Globus pallidus (tissue), 1 donor: ENCODE data around the gene GOLGA6L25.
"Not testable (repeated sequence)": the region's sequence is repeated elsewhere in the genome, so short reads cannot be mapped to it uniquely, and the experiment has no call there.

ENCODE experiments used
- DNase-seq: peaks from one replicate; pipeline ENCODE4 v3.0.0-alpha.2; 2015; ENCODE audit warnings: low spot score

The GOLGA6L25 gene, protein sequence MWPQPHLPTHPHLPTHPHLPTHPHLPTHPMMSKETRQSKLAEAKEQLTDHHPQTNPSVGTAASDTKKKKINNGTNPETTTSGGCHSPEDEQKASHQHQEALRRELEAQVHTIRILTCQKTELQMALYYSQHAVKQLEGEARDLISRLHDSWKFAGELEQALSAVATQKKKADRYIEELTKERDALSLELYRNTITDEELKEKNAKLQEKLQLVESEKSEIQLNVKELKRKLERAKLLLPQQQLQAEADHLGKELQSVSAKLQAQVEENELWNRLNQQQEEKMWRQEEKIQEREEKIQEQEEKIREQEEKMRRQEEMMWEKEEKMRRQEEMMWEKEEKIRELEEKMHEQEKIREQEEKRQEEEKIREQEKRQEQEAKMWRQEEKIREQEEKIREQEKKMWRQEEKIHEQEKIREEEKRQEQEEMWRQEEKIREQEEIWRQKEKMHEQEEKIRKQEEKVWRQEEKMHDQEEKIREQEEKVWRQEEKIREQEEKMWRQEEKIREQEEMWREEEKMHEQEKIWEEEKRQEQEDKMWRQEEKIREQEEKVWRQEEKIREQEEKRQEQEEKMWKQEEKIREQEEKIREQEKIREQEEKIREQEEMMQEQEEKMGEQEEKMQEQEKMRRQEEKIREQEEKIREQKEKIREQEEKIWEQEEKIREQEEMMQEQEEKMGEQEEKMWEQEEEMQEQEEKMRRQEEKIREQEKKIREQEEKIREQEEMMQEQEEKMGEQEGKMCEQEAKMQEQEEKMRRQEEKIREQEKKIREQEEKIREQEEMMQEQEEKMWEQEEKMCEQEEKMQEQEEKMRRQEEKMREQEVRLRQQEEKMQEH

DNA sequence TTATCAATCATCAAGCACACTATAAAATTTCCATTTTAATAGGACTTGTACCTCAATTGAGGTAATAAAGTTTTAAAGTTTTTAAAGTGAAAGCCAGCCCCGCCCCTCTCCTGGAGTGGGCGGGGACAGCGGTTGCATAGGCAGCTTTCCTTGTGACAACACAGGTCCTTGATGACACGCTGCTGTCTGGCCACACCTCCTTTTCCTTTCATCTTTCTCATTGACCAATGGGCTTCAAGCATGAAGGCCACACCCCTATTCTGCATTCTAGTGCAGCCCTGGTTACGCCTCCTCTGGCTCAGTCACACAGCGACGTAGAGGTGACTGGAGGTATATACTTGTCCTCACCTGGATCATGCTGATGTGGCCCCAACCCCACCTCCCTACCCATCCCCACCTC, at the start of gene GOLGA6L25:
Gene GOLGA6L25, plus strand, starts transcription at position 301 of the 400 bp plus-strand sequence. Its CDS starts 61 bp downstream, at position 362.
- not testable (repeated sequence) for DNase-seq

DNA sequence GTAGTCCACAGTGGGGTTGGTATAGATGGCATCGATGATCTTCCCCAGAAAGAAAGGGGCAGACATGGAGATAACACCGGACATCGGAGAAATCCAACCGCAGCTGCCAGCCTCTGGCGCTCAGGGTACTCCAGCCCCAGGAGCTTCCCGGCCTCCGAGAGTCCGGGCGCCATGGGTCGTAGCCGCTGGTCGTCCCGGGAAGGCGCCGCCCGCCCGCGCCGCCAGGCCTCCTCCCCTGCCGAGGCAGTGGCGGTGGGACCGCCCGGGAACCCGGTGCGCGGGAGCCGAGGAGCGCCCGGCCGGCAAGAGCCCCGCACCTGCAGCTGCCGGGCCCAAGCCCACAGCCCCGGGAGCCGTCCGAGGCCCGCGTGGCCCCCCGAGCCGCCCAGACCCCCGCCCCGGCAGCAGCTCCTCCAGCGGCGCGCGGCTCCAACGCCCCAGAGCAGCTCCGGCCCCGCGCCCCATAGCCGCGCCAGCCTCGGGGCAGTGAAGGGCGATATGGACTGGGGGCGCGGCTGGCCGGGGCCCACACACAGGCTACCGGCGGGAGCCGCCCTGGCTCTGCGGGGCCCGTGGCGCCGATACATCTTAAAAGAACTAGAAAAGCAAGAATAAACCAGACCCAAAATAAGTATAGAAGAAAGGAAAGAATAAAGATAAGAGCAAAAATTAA, 45.0 kb upstream of the GOLGA6L25 start:
- not testable (repeated sequence) for DNase-seq

DNA sequence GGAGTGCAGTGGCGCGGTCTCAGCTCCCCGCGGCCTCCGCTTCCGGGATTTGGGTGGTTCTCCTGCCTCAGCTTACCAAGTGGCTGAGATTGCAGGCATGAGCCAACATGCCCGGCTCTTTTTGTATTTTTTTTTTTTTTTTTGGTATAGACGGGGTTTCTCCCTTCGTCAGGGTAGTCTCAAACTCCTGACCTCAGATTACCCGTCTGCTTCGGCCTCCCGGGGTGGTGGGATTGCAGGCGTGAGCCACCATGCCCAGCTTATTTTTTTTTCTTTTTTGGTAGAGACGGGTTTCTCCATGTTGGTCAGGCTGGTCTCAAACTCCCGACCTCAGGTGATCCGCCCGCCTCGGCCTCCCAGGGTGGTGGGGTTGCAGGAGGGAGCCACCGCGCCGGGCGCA, 39.2 kb upstream of the GOLGA6L25 start:
- not testable (repeated sequence) for DNase-seq

DNA sequence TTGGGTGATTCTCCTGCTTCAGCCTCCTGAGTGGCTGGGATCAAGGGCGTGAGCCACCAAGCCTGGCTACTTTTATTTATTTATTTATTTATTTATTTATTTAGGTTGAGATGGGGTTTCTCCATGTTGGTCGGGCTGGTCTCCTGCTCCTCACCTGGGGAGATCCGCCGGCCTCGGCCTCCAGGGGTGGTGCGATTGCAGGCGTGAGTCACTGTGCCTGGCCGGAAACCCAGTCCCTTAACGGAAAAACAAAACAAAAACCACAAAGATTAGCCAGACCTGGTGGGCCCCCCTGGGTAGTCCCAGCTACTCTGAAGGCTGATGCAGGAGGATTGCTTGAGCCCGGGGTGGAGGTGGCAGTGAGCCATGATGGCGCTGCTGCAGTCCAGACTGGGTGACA, 38.2 kb upstream of the GOLGA6L25 start:
- DNase-seq = not testable (repeated sequence)

DNA sequence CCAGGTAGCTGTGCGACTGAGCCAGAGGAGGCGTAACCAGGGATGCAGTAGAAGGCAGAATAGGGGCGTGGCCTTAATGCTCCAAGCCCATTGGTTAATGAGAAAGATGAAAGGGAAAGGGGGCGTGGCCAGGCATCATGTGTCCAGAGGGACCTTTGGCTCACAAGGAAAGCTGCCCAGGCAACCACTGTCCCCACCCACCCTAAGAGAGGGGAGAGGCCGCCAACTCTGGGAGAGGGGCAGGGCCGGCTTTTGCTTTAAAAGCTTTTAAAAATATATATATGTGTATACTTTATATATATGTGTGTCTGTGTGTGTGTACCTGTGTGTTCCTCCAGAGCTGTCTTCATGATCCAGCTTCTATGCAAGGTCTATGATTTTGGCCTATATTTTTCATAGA, 20.4 kb upstream of the GOLGA6L25 start, which contains the start of gene GOLGA8G:
Gene GOLGA8G, minus strand, starts transcription at position 18 of the 400 bp plus-strand sequence. CDS start 62 bp downstream, outside the sequence.
- DNase-seq = not testable (repeated sequence)

DNA sequence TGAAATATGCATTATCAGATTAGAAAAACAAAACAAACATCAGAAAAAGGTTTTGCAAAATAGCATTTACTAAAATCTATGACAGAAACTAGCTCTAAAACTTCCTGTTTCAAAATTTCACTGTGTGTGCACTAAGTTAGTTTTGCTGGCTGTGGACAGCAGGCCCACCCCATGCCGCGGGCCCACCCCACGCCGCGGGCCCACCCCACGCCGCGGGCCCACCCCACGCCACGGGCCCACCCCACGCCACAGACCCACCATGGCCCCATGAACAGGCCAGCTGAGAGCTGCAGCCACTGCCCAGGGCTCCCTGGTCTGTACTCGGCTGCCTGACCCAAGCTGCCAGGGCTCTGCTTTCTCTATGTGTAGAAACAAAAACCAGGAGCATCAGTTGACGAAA, 20.0 kb downstream of the GOLGA6L25 start:
- not testable (repeated sequence) for DNase-seq

DNA sequence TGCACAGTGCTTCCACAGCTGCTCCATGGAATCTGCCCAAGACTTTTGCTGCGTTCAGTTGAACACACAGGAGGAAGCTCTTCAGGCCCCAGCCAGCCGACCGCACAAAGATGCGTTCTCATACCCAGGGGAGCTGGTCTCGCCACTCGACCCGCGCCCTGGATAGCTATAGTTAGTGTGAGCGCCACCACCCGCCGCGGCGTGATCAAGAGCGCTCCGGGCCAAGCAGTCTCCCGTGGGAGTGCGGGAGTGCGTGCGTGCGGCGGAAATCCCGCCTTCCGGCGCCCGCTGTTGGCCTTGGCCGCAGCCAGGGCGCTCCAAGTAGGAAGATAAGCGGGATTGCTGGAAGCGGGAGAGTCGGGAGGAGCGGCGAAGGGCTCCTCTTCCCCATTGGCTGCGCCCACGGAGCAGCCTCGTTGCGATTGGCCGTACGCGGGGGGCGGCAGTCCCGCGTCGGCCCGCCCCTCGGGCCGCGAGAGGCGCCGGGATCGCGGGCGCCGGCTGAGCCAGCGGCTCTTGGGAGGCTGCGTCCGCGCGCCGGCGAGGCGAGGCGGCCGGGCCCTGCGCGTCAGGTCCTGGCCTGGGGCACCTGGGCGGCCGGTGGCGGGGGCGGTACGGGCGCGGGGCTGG, 35.7 kb downstream of the GOLGA6L25 start:
- not testable (repeated sequence) for DNase-seq

DNA sequence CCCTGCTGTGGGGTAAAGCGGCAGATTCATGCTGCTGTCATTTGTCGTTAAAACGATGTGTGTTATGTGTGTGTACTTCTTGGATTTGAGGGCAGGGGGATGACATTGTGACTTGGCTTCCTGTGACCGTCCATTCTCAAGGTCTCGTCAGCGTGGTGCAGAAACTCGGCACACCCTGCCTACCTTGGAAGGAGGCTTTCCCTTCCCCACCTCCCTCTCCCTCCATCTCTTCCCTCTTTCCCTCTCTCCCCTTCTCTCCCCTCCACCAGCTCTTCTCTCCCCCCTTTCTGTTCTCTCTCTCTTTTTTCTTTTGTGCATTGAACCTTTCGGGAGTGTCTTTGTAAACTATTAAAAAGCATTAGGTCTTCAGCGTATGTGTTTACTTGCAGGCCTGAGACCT, 36.4 kb downstream of the GOLGA6L25 start:
- not testable (repeated sequence) for DNase-seq

DNA sequence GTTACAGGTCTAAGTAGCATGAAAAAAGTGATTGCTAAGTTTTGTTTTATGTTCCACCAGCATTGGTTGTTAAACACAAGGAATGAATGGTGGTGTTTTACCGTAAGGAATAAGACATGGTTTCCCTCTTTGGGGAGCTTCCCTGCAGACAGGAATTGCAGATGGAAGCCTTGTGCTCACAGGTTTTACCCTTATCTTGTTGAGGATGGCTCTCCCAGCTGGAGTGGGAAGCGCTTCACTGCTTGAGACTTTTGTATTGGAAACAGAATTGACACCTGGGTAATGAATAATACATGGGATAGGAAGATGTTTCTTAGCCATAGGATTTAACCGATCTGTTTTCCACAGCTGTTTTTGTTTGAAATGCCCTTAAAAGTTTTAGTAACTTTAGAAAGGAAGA, 39.0 kb downstream of the GOLGA6L25 start:
- DNase-seq = not testable (repeated sequence)

DNA sequence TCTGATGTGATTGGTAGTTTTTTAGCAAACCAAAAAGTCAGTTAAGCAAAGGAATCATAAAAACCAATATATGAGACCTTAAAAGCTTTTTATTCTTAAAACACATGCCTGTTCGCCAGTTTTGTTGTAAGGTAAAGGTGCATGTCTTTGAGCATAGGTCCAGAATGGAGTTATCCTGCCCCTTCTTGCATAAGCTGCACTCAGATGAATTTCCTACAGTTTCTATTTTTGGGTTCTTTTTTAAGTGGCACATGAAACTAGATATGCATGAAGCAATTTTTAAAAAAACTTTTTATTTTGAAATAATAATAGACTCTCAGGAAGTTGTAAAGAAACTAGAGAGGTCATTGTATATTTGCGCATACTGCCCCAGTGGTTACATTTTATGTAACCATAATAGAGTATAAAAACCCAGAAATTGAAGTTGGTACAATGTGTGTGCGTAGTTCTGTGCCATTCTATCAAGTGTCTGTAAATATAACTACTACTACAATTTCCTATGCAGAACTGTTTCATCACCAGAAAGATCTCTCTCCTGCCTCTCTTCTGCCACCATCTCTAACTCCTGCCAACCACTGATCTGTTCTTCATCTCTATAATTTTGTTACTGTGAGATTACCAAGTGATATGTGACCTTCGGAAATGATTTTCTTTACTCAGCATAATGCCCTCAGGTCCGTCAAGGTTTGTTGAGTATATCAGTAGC, 40.2 kb downstream of the GOLGA6L25 start:
- not testable (repeated sequence) for DNase-seq

DNA sequence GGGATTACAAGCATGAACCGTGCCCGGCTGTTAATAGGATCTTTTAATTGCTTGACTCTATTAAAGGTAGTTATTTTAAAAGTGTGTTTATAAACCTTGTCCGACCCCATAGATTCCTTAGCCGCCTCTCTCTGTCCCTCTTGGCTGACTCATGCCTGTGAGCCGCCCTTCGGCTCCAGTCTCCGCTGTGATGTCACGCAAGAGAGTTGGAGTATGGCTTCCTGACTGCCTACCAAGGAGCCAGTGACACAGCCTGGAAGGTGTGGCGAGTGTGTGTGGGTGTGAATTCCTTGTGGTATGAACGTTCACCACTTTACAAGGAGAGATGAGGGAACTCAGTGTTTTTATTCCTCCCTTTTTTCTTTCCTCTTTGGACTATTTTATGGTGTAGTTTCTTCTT, 44.1 kb downstream of the GOLGA6L25 start:
- not testable (repeated sequence) for DNase-seq

DNA sequence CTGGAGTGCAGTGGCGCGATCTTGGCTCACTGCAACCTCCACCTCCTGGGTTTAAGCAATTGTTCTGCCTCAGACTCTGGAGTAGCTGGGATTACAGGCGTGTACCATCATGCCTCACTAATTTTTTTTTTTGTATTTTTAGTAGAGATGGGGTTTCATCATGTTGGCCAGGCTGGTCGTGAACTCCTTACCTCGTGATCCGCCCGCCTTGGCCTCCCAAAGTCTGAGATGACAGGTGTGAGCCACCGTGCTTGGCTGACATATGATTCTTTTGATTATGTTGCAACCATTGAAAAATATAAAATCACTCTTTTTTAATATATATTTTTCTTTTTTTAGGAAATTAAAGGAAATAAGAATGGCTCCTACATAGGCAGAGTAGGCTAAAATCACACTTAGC, 44.8 kb downstream of the GOLGA6L25 start:
- not testable (repeated sequence) for DNase-seq

DNA sequence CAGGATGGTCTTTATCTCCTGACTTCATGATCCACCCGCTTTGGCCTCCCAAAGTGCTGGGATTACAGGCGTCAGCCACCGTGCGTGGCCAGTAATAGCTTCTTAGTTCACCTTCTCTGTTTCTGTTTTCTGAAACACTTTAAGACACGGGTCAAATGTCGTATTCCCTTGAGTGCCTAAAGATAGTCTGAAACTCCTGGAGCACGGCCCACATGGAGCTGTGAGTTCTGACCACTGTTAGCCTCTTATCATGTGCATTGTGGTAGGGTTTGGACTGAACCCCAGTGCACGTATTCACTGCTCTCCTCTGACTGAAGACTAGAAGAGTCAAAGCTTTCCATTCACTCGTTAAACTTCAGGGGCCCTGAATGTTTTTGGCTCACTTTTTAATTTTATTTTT, 48.8 kb downstream of the GOLGA6L25 start:
- not testable (repeated sequence) for DNase-seq
